Ecto neural progenitor cell (in vitro differentiated cells): ENCODE results near the gene TBXA2R.

ENCODE experiments used
- DNase-seq: peaks from one replicate; pipeline ENCODE4 v3.0.0-alpha.2; 2018; ENCODE audit warnings: low spot score

The TBXA2R gene

DNA sequence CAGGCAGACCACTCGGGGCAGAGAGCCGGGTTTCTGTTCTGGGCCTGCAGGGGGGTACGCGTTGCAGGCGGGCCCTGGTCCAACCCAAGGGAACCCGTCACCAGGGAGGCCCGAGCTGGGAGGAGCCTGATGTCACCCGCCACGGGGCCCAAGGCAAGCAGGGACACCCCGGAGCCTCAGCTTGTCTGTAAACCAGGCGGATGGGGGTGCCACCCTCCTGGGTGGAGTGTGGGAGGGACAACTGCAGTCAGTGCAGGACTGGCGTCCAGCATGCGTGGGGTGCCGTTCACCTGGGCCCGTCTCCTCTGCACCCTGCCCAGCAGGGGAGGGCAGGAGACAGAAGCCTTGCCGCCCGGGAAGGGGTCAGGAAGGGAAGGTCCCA lies 12.9 kb upstream of the TBXA2R start:
- no peak for DNase-seq

GRCh38 chr19:3618811-3619630 lies 12.3 kb upstream of the TBXA2R start:
- DNase-seq = no peak

- DNase-seq = peak; percentile 78
Observed at GRCh38 chr19:3618144-3618810, 11.6 kb upstream of the TBXA2R start.

- DNase-seq = no peak
Observed at GRCh38 chr19:3617463-3617862, 10.8 kb upstream of the TBXA2R start.

DNA sequence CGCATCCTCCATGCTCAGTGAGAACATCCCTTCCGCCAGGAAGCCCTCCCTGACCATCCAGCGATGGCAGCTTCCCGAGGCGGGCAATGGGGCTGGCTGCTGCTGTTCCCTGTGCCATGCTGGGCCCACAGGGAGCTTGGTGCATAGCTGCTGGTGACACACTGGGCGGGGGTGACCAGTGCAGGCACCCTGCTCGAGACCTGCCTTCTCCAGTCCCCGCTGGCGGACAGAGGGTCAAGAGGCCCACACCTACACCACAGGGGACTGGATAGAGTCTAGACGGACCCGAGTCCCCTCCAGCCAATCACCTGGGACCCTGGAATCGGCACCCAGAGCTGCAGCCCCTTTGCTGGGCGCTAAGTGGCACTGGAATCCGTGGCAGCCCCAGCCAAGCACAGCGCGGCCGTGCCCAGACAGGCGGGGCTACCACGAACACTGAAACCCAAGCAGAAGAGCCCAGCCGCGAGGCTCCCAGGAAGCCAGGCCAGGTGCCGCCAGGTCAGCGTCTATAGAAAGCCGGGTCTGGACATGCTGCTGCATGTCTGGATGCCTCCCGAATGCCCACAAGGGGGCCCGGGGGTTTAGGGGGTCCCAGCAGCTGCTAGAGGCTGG lies 9.0 kb upstream of the TBXA2R start:
- no peak for DNase-seq

GRCh38 chr19:3614858-3615505 lies 8.3 kb upstream of the TBXA2R start:
- DNase-seq = no peak

DNA sequence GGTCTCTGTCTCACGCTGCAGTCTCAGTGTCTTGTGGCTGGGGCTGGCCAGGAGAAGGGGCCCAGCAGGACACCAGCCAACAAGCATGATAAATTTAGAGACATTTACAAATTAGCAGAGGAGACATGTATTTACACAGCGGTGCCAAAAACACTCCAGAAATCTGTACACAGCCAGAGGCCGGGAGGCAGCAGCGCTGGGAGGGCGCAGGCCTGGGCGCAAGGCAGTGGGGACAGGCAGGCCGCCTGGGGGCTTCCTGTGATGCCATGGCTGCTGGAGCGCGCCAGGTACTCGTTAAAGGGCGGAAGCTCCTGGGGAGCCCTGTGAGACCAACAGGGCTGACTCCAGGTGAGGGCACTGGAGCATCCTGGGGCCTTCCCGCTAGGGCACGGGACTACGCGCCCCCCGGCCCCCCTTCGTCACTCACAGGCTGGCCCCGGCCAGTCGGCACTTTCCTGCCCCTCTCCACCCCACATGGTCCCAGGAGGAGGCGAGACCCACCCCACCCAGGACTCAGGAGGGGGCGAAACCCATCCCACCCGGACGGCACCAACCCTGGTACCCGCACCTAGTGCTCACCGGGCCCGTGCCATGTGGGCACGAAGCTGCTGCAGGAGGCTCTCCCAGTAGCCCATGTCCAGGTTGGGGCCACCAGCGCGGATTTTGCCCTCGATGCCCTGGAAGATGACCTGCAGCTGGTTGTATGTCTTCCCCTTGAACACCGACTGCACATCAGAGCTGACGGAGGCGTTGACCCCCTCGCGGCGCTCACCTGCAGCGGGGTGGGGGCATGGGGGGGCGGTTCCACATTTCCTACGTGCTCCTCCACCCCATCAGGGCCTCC lies 7.4 kb upstream of the TBXA2R start:
- DNase-seq = no peak

DNA sequence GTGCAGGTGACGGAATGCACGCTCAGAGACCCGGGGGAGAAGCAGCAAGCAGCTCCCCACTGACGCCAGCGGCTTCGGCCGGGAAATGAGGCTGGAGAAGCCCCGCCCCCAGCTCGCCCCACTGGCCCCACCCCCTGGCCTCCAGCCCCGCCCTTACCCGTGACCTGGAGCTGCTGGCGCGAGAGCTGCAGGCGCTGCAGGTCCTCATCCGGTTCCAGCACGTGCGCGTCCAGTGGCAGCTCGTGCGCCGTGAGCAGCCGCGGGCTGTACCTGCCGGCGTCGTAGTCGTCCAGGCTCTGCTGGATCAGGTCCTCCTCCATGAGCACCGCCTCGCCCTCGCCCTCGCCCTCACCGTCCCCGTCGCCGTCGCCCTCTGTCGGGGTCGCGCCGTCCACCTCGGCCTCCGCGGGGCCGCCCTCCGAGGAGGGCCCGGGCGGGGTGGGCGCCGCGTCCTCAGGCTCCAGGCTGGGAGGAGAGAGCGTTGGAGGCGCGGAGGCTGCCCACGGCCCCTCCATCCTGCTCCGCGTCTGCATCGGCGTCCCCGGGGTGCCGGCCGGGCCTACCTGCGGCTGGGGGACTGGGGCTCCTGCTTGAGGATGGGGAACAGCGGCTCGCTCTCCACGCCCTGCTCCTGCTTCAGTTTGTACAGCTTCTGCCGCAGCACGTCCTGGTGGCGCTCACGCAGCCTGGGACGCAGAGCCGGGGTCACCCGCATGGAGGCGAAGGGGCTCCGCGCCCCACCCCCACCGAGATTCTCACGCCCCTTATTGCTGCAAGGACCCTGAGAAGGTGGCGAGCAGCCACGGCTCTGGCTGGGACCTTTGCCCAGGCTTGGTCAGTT lies 6.4 kb upstream of the TBXA2R start:
- no peak for DNase-seq

GRCh38 chr19:3612330-3612729 lies 5.7 kb upstream of the TBXA2R start:
- DNase-seq = no peak

- no peak for DNase-seq
Observed at GRCh38 chr19:3611841-3612240, 5.2 kb upstream of the TBXA2R start.

DNA sequence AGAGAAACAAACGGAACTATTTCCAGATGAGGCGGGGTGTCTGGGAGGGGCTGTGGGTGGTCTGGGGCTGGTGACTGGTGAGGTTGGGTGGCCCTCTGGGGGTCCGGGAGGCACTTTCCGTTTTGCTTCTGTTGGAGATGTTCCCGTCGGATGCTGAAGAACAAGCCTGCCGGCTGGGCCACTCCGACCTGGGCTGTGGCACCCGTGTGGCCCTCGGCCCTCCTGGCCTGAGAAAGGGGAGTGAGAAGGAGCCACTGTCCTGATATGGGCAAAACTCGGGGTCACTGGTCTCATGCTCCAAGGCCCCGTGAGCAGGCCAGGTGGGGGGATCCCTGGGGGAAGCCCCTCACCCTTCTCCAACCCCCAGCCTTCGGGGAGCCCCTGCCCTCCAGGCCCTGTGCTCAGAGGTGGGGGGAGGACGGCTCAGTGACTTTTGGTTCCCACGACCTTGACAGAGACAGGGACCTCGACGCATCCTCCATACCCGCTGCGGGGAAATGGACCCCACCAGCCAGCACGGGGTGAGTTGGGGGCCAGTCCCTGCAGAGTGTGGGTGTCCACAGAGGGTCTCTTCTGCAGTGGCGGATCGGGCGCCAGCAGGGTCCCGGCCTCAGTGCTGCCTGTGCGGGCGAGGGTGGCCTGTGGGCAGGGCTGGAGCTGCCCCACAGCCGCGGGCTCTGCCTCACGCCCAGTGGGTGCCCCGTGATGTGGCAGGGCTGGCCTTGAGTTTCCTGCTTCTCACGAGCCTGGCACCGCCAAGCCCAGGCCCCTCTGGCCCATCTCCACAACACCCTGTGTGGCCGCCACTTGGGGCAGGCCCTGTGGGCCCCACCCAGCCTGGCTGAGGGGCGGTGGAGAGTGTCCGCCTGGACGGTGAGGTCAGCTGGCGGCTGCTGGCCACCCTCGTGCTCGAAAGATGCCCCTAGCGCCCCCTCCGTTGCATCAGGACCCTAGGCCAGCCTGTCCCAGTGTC lies 4.4 kb upstream of the TBXA2R start:
- DNase-seq = no peak

GRCh38 chr19:3609779-3610719 lies 3.4 kb upstream of the TBXA2R start:
- no peak for DNase-seq

GRCh38 chr19:3608750-3609322 lies 2.2 kb upstream of the TBXA2R start:
- DNase-seq = no peak

GRCh38 chr19:3608079-3608641 lies 1.5 kb upstream of the TBXA2R start:
- no peak for DNase-seq

- no peak for DNase-seq
Observed at GRCh38 chr19:3607303-3608078, 816 bp upstream of the TBXA2R start.

GRCh38 chr19:3606174-3606689 lies 443 bp downstream of the TBXA2R start:
- no peak for DNase-seq

- DNase-seq = no peak
Observed at GRCh38 chr19:3605770-3606169, 905 bp downstream of the TBXA2R start.
